Upper lobe of left lung (tissue), 6 donors: ENCODE data around the gene PPP1R12B. TPM values are rescaled to one million over a fixed set of nuclear protein-coding genes. Genes with fewer than 3 reads are reported as not detected.
A peak's percentile ranks its signal among the peaks of the same experiment; 100 is the strongest.
"Not testable (repeated sequence)": the region's sequence is repeated elsewhere in the genome, so short reads cannot be mapped to it uniquely, and the experiment has no call there.

Experiments
- ATAC-seq, 2 donors: fragments of 200-7000 bp; cut with Tn5 transposase; one replicate each; pipeline ENCODE4 v1.9.1; 2022; ENCODE audit warnings: mild to moderate bottlenecking in 2 of 2, moderate library complexity in 2 of 2; ENCODE audit not compliant: low FRiP score in 2 of 2
- DNase-seq, 2 donors: peaks; one replicate each; pipeline ENCODE4 v3.0.0-alpha.2; 2019 to 2020
- H3K27ac ChIP-seq, 4 donors: fragments of 200-600 bp; sonication (generic); one replicate each; pipeline ENCODE4 v1.5.1; 2016 to 2019
- H3K27me3 ChIP-seq, 4 donors: fragments of 200-600 bp; sonication (generic); one replicate each; pipeline ENCODE4 v1.5.1; 2017 to 2019
- H3K36me3 ChIP-seq, 4 donors: fragments of 200-600 bp; sonication (generic); one replicate each; pipeline ENCODE4 v1.5.1; 2016 to 2019
- H3K4me1 ChIP-seq, 4 donors: fragments of 200-600 bp; sonication (generic); one replicate each; pipeline ENCODE4 v1.5.1; 2018 to 2019
- H3K4me3 ChIP-seq, 4 donors: fragments of 200-600 bp; sonication (generic); one replicate each; pipeline ENCODE4 v1.5.1; 2017 to 2019; ENCODE audit warnings: mild to moderate bottlenecking in 2 of 4, moderate library complexity in 1 of 4
- H3K9me3 ChIP-seq, 4 donors: fragments of 200-600 bp; sonication (generic); one replicate each; pipeline ENCODE4 v1.5.1; 2018 to 2019
- EP300 ChIP-seq, 4 donors: sonication (generic); formaldehyde crosslinking; IDR thresholded peaks; one replicate each; pipeline ENCODE4 v1.5.1; 2017; ENCODE audit warnings: antibody characterized with exemption in 4 of 4, control low read depth in 2 of 4
- POLR2A ChIP-seq, 4 donors: fragments of 450-650 bp; IDR thresholded peaks; one replicate each; pipeline ENCODE4 v1.5.1; 2016 to 2017; ENCODE audit warnings: antibody characterized with exemption in 4 of 4, mild to moderate bottlenecking in 2 of 4
- POLR2AphosphoS5 ChIP-seq, 2 donors: sonication (generic); formaldehyde crosslinking; IDR thresholded peaks; one replicate each; pipeline ENCODE4 v1.5.1; 2017; ENCODE audit warnings: antibody characterized with exemption in 2 of 2
- WGBS, 2 donors: methylation state at CpG; one replicate each; pipeline ENCODE4 v1.1.5; 2017 to 2018; 5-methylcytosine and 5-hydroxymethylcytosine counted together
- total RNA-seq, 6 donors: library from RNA; depleted of rRNA in 4 of 6; stranded (reverse); fragments of >200 nt in 4 of 6; gene quantifications; one replicate each; pipeline versions ENCODE4 v1.1.0 to v1.2.1, GENCODE V29; 2016 to 2021
- TF ChIP-seq, protein P1 (sequence below), 6 experiments: fragments of 450-650 bp in 4 of 6; fragments of 200-600 bp in 2 of 6; sonication (generic) in 2 of 6; IDR thresholded peaks; one replicate each; pipeline ENCODE4 v1.5.1; 2016 to 2019; ENCODE audit warnings: antibody characterized with exemption in 6 of 6
- donor health status: DM: no; HTN: no; CAD: no; lungs with moderate emphysema.
- donor health status: DM: no; HTN: yes; CAD: no; lungs with severe emphysema.

The PPP1R12B gene
- total RNA-seq, 6 donors from 2014 or later = 27.6 to 120 (median 40.5) TPM

DNA sequence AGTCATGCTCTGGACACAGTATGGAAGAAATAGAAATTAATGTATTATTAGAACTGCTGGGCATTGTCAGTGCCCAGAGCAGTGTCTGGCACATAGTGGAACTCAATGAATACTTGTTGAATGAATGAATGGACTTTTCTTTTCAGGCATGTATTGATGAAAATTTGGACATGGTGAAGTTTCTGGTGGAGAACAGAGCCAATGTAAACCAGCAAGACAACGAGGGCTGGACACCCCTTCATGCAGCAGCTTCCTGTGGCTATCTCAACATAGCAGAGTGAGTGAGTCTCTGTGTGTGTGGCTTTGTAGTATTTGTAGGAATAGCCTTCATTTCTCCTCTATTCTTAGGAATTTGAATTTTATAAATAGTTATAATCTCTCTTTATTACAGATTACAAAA lies 68.1 kb downstream of the PPP1R12B start:
- Histone ChIP-seq H3K4me1 (peaks cover 0 to 2% (median 0%) of the 10 kb centered on the region in 4 donors), H3K27me3 (no peaks in the 10 kb centered on the region), H3K27ac (no peak overlapping the region), H3K36me3 (no peaks in the 10 kb centered on the region), H3K9me3 (no peaks in the 10 kb centered on the region), H3K4me3 (no peak overlapping the region)
- no peak for ATAC-seq
- no peak for DNase-seq
- no peak for TF ChIP-seq POLR2A (IDR thresholded peaks at IDR 0.05)
- no peak for TF ChIP-seq POLR2AphosphoS5 (IDR thresholded peaks at IDR 0.05)
- TF ChIP-seq, protein P1, sequence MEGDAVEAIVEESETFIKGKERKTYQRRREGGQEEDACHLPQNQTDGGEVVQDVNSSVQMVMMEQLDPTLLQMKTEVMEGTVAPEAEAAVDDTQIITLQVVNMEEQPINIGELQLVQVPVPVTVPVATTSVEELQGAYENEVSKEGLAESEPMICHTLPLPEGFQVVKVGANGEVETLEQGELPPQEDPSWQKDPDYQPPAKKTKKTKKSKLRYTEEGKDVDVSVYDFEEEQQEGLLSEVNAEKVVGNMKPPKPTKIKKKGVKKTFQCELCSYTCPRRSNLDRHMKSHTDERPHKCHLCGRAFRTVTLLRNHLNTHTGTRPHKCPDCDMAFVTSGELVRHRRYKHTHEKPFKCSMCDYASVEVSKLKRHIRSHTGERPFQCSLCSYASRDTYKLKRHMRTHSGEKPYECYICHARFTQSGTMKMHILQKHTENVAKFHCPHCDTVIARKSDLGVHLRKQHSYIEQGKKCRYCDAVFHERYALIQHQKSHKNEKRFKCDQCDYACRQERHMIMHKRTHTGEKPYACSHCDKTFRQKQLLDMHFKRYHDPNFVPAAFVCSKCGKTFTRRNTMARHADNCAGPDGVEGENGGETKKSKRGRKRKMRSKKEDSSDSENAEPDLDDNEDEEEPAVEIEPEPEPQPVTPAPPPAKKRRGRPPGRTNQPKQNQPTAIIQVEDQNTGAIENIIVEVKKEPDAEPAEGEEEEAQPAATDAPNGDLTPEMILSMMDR (IDR thresholded peaks at IDR 0.05) = no peak
- TF ChIP-seq EP300 (IDR thresholded peaks at IDR 0.05) = no peak
- WGBS, 2 donors = 57 to 67% methylated on average over 1 of the region's 1 CpG

GRCh38 chr1:202417141-202417540 lies 68.6 kb downstream of the PPP1R12B start:
- not testable (repeated sequence) for DNase-seq, H3K9me3 ChIP-seq

GRCh38 chr1:202417762-202418201 lies 69.3 kb downstream of the PPP1R12B start:
- not testable (repeated sequence) for H3K27ac ChIP-seq

More at GRCh38 chr1:202417141-202417540, 68.6 kb downstream of the PPP1R12B start:
- not testable (repeated sequence) for H3K27ac ChIP-seq, H3K4me3 ChIP-seq, H3K27me3 ChIP-seq, H3K36me3 ChIP-seq, H3K4me1 ChIP-seq, ATAC-seq
- 77 to 81% methylated on average over 4 of the region's 4 CpGs for WGBS, 2 donors

DNA sequence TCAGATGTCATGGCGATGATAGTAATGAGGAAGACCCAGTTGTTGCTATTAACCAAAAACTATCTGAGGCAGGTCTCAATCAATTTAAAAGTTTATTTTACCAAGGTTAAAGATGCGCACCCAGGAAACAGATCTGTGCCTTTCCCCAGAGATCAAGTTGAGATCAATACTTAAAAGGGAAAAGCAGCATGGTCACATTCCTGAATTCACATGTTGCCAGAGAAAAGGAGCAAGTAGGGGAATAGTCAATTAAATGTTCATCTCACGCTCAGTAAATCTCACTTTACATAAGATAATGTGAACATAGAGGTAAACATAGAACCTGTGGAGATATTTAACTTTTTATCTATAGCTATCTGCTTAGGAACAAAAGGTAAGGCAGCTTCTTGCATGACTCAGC lies 71.2 kb downstream of the PPP1R12B start:
- not testable (repeated sequence) for H3K4me1 ChIP-seq, H3K9me3 ChIP-seq, DNase-seq, H3K4me3 ChIP-seq, H3K27me3 ChIP-seq, ATAC-seq, H3K27ac ChIP-seq, H3K36me3 ChIP-seq
- 94 to 98% methylated on average over 3 of the region's 3 CpGs for WGBS, 2 donors

More at GRCh38 chr1:202417762-202418201, 69.3 kb downstream of the PPP1R12B start:
- H3K27me3 ChIP-seq, DNase-seq, H3K9me3 ChIP-seq, H3K4me3 ChIP-seq, H3K36me3 ChIP-seq, ATAC-seq, H3K4me1 ChIP-seq: not testable (repeated sequence)

DNA sequence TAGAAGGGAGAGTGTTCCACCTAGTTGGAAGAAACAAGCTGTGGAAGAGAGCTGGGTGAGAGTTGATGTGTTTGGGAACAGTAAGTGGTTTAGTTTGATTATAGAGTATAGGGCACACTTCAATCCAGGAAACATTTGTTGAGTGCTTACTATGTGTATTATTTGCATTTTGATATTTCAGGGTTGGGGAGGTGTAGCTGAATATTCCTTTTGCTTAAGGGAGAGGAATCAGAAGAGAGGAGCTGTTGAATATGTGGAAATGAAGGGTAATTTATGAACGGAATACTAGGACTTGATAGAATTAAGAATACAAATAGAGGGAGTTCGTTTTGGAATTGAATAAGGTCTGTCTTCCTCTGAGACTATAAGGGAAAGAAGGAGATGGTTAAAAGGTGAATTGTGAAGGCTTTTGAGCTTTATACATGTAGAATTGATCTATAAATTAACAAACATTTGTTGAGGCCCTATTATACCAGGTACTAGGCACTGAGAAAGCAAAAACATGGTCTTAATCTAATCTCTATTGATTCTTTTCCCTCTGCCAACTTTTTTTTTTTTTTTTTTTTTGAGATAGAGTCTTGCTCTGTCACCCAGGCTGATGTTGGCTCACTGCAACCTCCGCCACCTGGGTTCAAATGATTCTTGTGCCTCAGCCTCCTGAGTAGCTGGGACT lies 72.1 kb downstream of the PPP1R12B start:
- not testable (repeated sequence) for H3K4me3 ChIP-seq, H3K9me3 ChIP-seq, H3K27ac ChIP-seq, H3K4me1 ChIP-seq, H3K36me3 ChIP-seq, ATAC-seq, DNase-seq, H3K27me3 ChIP-seq
- 82% methylated on average over 3 of the region's 3 CpGs for WGBS, 2 donors

DNA sequence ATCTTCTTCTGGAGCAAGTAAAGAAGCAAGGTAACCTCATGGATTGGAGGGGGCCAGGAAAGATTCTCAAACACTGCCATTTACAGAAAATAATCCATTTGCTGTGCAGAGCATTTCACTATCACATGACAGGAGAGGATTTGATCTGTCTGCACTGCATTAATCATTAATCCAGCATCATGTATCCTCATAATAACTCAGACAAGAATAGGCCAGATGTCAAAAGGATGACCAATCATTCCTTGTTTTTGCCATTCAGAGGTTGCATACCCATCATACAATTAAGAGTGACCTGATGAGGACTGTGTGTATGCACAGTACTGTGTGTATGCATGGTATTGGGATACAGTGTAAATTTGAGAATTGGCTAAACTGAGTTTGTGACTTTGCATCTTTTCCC lies 74.2 kb downstream of the PPP1R12B start:
- not testable (repeated sequence) for H3K4me3 ChIP-seq, H3K27ac ChIP-seq, H3K27me3 ChIP-seq, ATAC-seq, H3K9me3 ChIP-seq, DNase-seq, H3K36me3 ChIP-seq, H3K4me1 ChIP-seq

DNA sequence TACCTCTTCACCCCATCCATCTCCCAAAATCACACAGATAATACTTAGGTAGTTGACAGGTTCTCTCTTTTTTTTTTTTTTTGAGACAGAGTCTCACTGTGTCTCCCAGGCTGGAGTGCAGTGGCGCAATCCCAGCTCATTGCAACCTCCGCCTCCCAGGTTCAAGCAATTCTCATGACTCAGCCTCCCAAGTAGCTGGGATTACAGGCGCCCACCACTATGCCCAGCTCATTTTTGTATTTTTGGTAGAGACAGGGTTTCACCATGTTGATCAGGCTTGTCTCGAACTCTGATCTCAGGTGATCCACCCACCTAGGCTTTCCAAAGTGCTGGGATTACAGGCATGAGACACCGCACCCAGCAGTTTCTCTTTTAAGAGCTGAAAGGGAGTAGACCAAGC lies 75.8 kb downstream of the PPP1R12B start:
- 90 to 100% methylated on average over 5 of the region's 5 CpGs for WGBS, 2 donors
- not testable (repeated sequence) for H3K9me3 ChIP-seq, ATAC-seq, H3K27me3 ChIP-seq, H3K27ac ChIP-seq, H3K4me1 ChIP-seq, H3K36me3 ChIP-seq, H3K4me3 ChIP-seq
- DNase-seq = peak in 1 of 2 donors; percentile 20

DNA sequence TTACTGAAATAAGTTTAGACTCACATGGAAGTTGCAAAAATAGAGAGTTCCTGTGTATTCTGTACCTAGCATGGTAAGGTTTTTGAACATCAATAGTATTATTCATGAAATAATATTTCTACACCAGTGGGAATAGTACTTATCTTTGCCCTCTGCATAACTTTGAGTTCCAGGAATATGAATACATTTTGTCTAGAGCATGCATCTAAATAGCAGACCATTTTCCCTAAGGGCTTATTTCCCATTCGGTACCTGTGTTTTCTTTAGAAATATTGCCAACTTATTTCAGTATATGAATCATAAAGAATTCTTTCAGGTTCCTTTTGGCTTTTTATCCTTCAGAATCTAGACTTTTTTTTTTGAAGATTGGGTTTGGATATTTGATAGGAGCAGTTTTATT lies 81.6 kb downstream of the PPP1R12B start:
- H3K27me3 ChIP-seq, ATAC-seq, H3K4me3 ChIP-seq, H3K27ac ChIP-seq, DNase-seq, H3K4me1 ChIP-seq, H3K9me3 ChIP-seq: not testable (repeated sequence)
- H3K36me3 ChIP-seq = peaks cover 5 to 25% (median 13%) of the 10 kb centered on the region in 4 donors
- 84 to 87% methylated on average over 1 of the region's 1 CpG for WGBS, 2 donors

GRCh38 chr1:202432338-202432737 lies 83.8 kb downstream of the PPP1R12B start:
- not testable (repeated sequence) for DNase-seq, H3K27ac ChIP-seq, H3K9me3 ChIP-seq, ATAC-seq, H3K27me3 ChIP-seq, H3K4me1 ChIP-seq, H3K4me3 ChIP-seq
- 91 to 94% methylated on average over 2 of the region's 2 CpGs for WGBS, 2 donors
- H3K36me3 ChIP-seq = peaks cover 8 to 38% (median 19%) of the 10 kb centered on the region in 4 donors
